HFFc6 (cell line): ENCODE results near the gene HOXB3. TPM values are rescaled to one million over a fixed set of nuclear protein-coding genes. Genes with fewer than 3 reads are reported as not detected.

Source experiments
- DNase-seq: peaks from one replicate; pipeline ENCODE4 v3.0.0-alpha.2; 2018
- H3K27ac Mint-ChIP-seq: 2 replicates; pipeline ENCODE4 v1.8.0; 2020; ENCODE audit warnings: mild to moderate bottlenecking, mixed read lengths
- H3K27me3 Mint-ChIP-seq: 2 replicates; pipeline ENCODE4 v1.8.0; 2021; ENCODE audit warnings: mild to moderate bottlenecking, moderate library complexity, mixed read lengths; ENCODE audit not compliant: insufficient read depth
- H3K36me3 Mint-ChIP-seq: 2 replicates; pipeline ENCODE4 v1.8.0; 2021; ENCODE audit warnings: low read depth, mixed read lengths
- H3K4me1 Mint-ChIP-seq: 2 replicates; pipeline ENCODE4 v1.8.0; 2020; ENCODE audit warnings: low read depth, mixed read lengths
- H3K4me3 Mint-ChIP-seq: 2 replicates; pipeline ENCODE4 v1.8.0; 2020; ENCODE audit warnings: mild to moderate bottlenecking, moderate library complexity, mixed read lengths
- H3K9me3 Mint-ChIP-seq: 2 replicates; pipeline ENCODE4 v1.8.0; 2020; ENCODE audit warnings: mild to moderate bottlenecking, mixed read lengths
- CTCF ChIP-seq: fragments of 200-600 bp; sonication (generic); IDR thresholded peaks from 2 replicates; pipeline ENCODE4 v1.5.0; 2021; ENCODE audit warnings: antibody characterized with exemption, mild to moderate bottlenecking
- total RNA-seq, 6 experiments: library from RNA; stranded (reverse); fragmentation: NEBNext Ultra II Directional; extraction: Animal tissue kit (Norgen Biotek cat#: 25700); gene quantifications; 2 replicates in 1 of 6; 3 replicates in 5 of 6; pipeline ENCODE4 v1.2.3, GENCODE V29; 2021

The HOXB3 gene
- total RNA-seq, 6 experiments from 2014 or later = not detected

- Mint-ChIP-seq H3K36me3 (no peaks in the 10 kb centered on the region), H3K4me1 (peaks cover 13% of the 10 kb centered on the region), H3K4me3 (peak overlapping the region; percentile 20; the same call in 1 of the 2 replicates), H3K9me3 (no peaks in the 10 kb centered on the region), H3K27me3 (peaks cover 79% of the 10 kb centered on the region), H3K27ac (no peak overlapping the region)
- no peak for DNase-seq
- TF ChIP-seq CTCF = no peak
Observed at GRCh38 chr17:48611681-48612455, 21.8 kb upstream of the HOXB3 start.

- no peak for DNase-seq
- peaks cover 79% of the 10 kb centered on the region for H3K27me3 Mint-ChIP-seq
- H3K9me3 Mint-ChIP-seq = no peaks in the 10 kb centered on the region
- no peak overlapping the region for H3K27ac Mint-ChIP-seq
- no peaks in the 10 kb centered on the region for H3K36me3 Mint-ChIP-seq
- peak overlapping the region; percentile 59; the same call in 1 of the 2 replicates for H3K4me3 Mint-ChIP-seq
- H3K4me1 Mint-ChIP-seq = peaks cover 11% of the 10 kb centered on the region
- no peak for TF ChIP-seq CTCF
Observed at GRCh38 chr17:48611213-48611612, 21.2 kb upstream of the HOXB3 start.

- Mint-ChIP-seq H3K36me3 (no peaks in the 10 kb centered on the region), H3K9me3 (no peaks in the 10 kb centered on the region), H3K4me1 (peaks cover 11% of the 10 kb centered on the region), H3K27ac (no peak within 1 kb of the TSS), H3K27me3 (peaks cover 79% of the 10 kb centered on the region), H3K4me3 (peak within 1 kb of the TSS; percentile 59; the same call in 1 of the 2 replicates)
- no peak for DNase-seq
- no peak for TF ChIP-seq CTCF
Observed at GRCh38 chr17:48610282-48611211, 20.5 kb upstream of the HOXB3 start, which contains the start of gene HOXB7. HOXB7 (minus strand) TSS chr17:48611017; CDS start chr17:48610918, 99 bp downstream.

GRCh38 chr17:48609759-48610281 is 19.8 kb upstream of the HOXB3 start:
- H3K9me3 Mint-ChIP-seq = no peaks in the 10 kb centered on the region
- no peak for DNase-seq
- H3K4me3 Mint-ChIP-seq = no peak overlapping the region
- H3K27ac Mint-ChIP-seq = no peak overlapping the region
- peaks cover 14% of the 10 kb centered on the region for H3K4me1 Mint-ChIP-seq
- TF ChIP-seq CTCF = no peak
- H3K27me3 Mint-ChIP-seq = peaks cover 80% of the 10 kb centered on the region
- H3K36me3 Mint-ChIP-seq = no peaks in the 10 kb centered on the region

DNA sequence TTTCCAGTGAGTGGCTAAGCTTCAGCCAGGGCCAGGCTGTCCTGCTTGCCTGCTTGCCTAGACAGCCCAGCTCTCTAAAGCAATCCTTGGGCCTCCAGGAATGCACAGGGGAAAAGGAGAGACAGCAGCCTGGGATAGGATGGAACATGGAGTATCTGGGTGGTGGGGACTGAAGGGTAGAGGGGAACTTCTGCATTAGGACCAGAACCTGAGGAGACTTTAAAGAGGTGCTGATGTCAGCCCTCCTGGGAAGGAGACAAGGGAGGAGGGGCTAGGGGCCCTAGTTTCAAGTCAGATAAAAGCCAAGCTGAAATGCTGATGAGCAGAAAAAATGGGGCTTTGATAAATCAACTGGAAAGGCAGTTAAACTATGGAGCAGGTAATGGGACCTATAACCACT is 19.0 kb upstream of the HOXB3 start:
- TF ChIP-seq CTCF = no peak
- no peak for DNase-seq
- no peak overlapping the region for H3K4me3 Mint-ChIP-seq
- H3K27ac Mint-ChIP-seq = no peak overlapping the region
- peaks cover 83% of the 10 kb centered on the region for H3K27me3 Mint-ChIP-seq
- no peaks in the 10 kb centered on the region for H3K9me3 Mint-ChIP-seq
- no peaks in the 10 kb centered on the region for H3K36me3 Mint-ChIP-seq
- H3K4me1 Mint-ChIP-seq = peaks cover 21% of the 10 kb centered on the region
